PC-9 (cell line): ENCODE results near the gene CSNK2A2. TPM values are rescaled to one million over a fixed set of nuclear protein-coding genes. Genes with fewer than 3 reads are reported as not detected.

Experiments used
- BruUV-seq: library from RNA; stranded (reverse); fragments of 400-500 nt; replicated peaks from 2 replicates; lab custom pipeline; 2021; lab: Mats Ljungman, UMichigan
- CTCF ChIA-PET: fragments of 300-600 bp; sonication (Branson Sonifier 250); formaldehyde crosslinking; loops from one replicate; lab custom pipeline; 2022; ENCODE audit warnings: antibody characterized with exemption; lab: Charles Lee
- POLR2A ChIA-PET: fragments of 300-600 bp; sonication (Branson Sonifier 250); formaldehyde crosslinking; loops from one replicate; lab custom pipeline; 2022; ENCODE audit warnings: antibody characterized with exemption; ENCODE audit not compliant: unreplicated experiment; lab: Charles Lee
- DNase-seq, 2 experiments: peaks; one replicate each; pipeline versions ENCODE4 v3.0.0 to v3.0.0-alpha.2; 2015 to 2022; ENCODE audit warnings: mixed read lengths in 1 of 2
- H2AFZ ChIP-seq: fragments of 200-600 bp; sonication (generic); 2 replicates; pipeline ENCODE4 v1.8.1; 2017; ENCODE audit warnings: antibody characterized with exemption
- H3F3A ChIP-seq: fragments of 200-600 bp; sonication (generic); 2 replicates; pipeline ENCODE4 v1.8.1; 2017; ENCODE audit warnings: antibody characterized with exemption, mild to moderate bottlenecking, low read depth; ENCODE audit not compliant: insufficient read depth
- H3K27ac ChIP-seq: fragments of 200-600 bp; sonication (generic); 2 replicates; pipeline ENCODE4 v1.6.1; 2016; ENCODE audit warnings: mixed run types
- H3K27me3 ChIP-seq: fragments of 200-600 bp; sonication (generic); 2 replicates; pipeline ENCODE4 v1.6.1; 2016; ENCODE audit warnings: low read depth, mixed run types; ENCODE audit not compliant: insufficient read depth
- H3K36me3 ChIP-seq: fragments of 200-600 bp; sonication (generic); 2 replicates; pipeline ENCODE4 v1.6.1; 2016; ENCODE audit warnings: low read depth, mixed run types
- H3K4me1 ChIP-seq: fragments of 200-600 bp; sonication (generic); replicated peaks from 2 replicates; pipeline ENCODE4 v1.6.1; 2016; ENCODE audit warnings: mixed run types; ENCODE audit not compliant: insufficient read depth
- H3K4me2 ChIP-seq: fragments of 200-600 bp; sonication (generic); 2 replicates; pipeline ENCODE4 v1.6.1; 2017; ENCODE audit warnings: mixed run types
- H3K4me3 ChIP-seq: fragments of 200-600 bp; sonication (generic); 2 replicates; pipeline ENCODE4 v1.6.1; 2016; ENCODE audit warnings: mixed run types
- H3K79me2 ChIP-seq: fragments of 200-600 bp; sonication (generic); 2 replicates; pipeline ENCODE4 v1.6.1; 2017; ENCODE audit warnings: low read depth, mixed run types
- H3K9me2 ChIP-seq: fragments of 200-600 bp; sonication (generic); 2 replicates; pipeline ENCODE4 v1.8.1; 2017; ENCODE audit warnings: mild to moderate bottlenecking; ENCODE audit not compliant: insufficient read depth
- H3K9me3 ChIP-seq: fragments of 200-600 bp; sonication (generic); 2 replicates; pipeline ENCODE4 v1.8.1; 2016; ENCODE audit warnings: low read depth; ENCODE audit not compliant: insufficient read depth
- H4K20me1 ChIP-seq: fragments of 200-600 bp; sonication (generic); 2 replicates; pipeline ENCODE4 v1.8.1; 2017; ENCODE audit not compliant: insufficient read depth
- EZH2 ChIP-seq: fragments of 200-600 bp; sonication (generic); IDR thresholded peaks from 2 replicates; pipeline ENCODE4 v1.8.0; 2017; ENCODE audit warnings: antibody characterized with exemption, low read depth
- intact Hi-C: fragments of 100-400 bp; cut with micrococcal nuclease; formaldehyde crosslinking; loops from one replicate; pipeline ENCODE4 v1.10.0; 2022; ENCODE audit not compliant: unreplicated experiment
- total RNA-seq: library from RNA; stranded (reverse); gene quantifications from 2 replicates; pipeline ENCODE4 v1.2.3, GENCODE V29; 2021
- TF ChIP-seq, protein P1 (sequence below): fragments of 200-600 bp; sonication (generic); conservative IDR thresholded peaks from 2 replicates; pipeline ENCODE4 v1.6.1; 2017; ENCODE audit warnings: mixed run types, antibody characterized with exemption, mild to moderate bottlenecking, moderate library complexity

The CSNK2A2 gene
- total RNA-seq, 1 experiment from 2014 or later, result 100 TPM

DNA sequence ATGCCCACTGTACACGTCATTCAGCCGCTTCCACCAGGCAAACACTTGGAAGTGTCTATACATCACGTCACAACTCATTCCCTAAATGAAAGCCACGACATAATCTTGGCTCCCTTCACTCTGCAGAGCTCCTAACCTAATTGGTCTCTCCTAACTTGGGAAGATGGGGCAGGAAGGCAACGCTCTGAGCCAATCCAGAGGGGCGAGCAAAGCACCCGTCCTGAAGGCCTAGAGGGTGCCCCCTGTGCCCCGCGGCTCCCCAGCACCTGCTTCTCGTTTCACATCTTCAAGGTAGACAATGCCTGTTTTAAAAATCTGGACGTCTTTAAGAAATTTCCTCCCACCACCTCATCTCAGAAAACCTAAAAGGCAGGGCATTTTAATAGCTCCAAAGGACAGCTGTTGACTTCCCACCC lies 1.0 kb downstream of the CSNK2A2 start:
- Histone ChIP-seq H3K4me2 (peak overlapping the region; percentile 95), H3K27ac (no peak overlapping the region), H3K9me2 (no peaks in the 10 kb centered on the region), H4K20me1 (peaks cover 28% of the 10 kb centered on the region), H3K36me3 (peaks cover 41% of the 10 kb centered on the region), H3K4me1 (peaks cover 26% of the 10 kb centered on the region), H3K27me3 (no peaks in the 10 kb centered on the region), H2AFZ (peak overlapping the region; percentile 70), H3K79me2 (peaks cover 50% of the 10 kb centered on the region), H3K4me3 (peak overlapping the region; percentile 80), H3K9me3 (no peaks in the 10 kb centered on the region), H3F3A (peaks cover 4% of the 10 kb centered on the region; the same call in 1 of the 2 replicates)
- no peak for TF ChIP-seq EZH2
- DNase-seq, result no peak
- intact Hi-C loops, result loop anchor here (10.0 kb wide), 2 partner anchors 108 to 172 kb away; partner anchors contain the start of gene MMP15
- ChIA-PET POLR2A (no interaction called here), CTCF (interaction anchor here (0.6 to 1.1 kb wide), 3 partner anchors 53 to 139 kb away, joined by 3 to 5 read pairs (median 3); a partner anchor contains a TSS)
- TSS peak; percentile 49 for BruUV-seq

DNA sequence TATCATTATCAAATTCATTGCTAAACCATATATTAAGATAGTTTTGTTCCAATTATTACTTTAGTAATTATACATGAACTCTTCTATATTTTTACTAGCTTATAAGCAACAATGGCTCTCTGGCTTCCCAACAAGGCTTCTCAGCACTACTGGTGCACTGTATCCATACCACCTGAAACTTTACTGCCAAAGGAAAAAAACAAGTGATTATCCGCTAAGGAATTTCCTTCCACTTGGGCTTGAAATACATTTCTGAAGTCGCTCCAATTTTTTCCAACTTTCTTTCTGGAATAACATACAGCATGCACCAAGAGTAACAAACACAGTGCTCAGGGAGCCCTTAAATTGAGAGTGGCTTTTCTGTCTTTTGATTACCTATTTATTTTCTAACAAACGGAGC lies 2.1 kb downstream of the CSNK2A2 start:
- TF ChIP-seq, protein P1, sequence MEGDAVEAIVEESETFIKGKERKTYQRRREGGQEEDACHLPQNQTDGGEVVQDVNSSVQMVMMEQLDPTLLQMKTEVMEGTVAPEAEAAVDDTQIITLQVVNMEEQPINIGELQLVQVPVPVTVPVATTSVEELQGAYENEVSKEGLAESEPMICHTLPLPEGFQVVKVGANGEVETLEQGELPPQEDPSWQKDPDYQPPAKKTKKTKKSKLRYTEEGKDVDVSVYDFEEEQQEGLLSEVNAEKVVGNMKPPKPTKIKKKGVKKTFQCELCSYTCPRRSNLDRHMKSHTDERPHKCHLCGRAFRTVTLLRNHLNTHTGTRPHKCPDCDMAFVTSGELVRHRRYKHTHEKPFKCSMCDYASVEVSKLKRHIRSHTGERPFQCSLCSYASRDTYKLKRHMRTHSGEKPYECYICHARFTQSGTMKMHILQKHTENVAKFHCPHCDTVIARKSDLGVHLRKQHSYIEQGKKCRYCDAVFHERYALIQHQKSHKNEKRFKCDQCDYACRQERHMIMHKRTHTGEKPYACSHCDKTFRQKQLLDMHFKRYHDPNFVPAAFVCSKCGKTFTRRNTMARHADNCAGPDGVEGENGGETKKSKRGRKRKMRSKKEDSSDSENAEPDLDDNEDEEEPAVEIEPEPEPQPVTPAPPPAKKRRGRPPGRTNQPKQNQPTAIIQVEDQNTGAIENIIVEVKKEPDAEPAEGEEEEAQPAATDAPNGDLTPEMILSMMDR, result no peak
- TF ChIP-seq EZH2, result no peak
- no peaks in the 10 kb centered on the region for H3K9me2 ChIP-seq
- H3K79me2 ChIP-seq, result peaks cover 54% of the 10 kb centered on the region
- H3K4me3 ChIP-seq, result no peak overlapping the region
- peaks cover 50% of the 10 kb centered on the region for H3K36me3 ChIP-seq
- peak overlapping the region; percentile 8; the same call in 1 of the 2 replicates for H3K4me2 ChIP-seq
- ChIA-PET POLR2A (no interaction called here), CTCF (no interaction called here)
- peaks cover 17% of the 10 kb centered on the region; the same call in 1 of the 2 replicates for H3K4me1 ChIP-seq
- no peak for DNase-seq
- H4K20me1 ChIP-seq, result peaks cover 31% of the 10 kb centered on the region
- no TSS peak for BruUV-seq
- no peak overlapping the region for H3K27ac ChIP-seq
- intact Hi-C loops, result loop anchor here (10.0 kb wide), 2 partner anchors 109 to 171 kb away; partner anchors contain the start of gene MMP15
- H2AFZ ChIP-seq, result no peak overlapping the region
- H3F3A ChIP-seq, result peaks cover 4% of the 10 kb centered on the region; the same call in 1 of the 2 replicates
- no peaks in the 10 kb centered on the region for H3K27me3 ChIP-seq
- H3K9me3 ChIP-seq, result no peaks in the 10 kb centered on the region

DNA sequence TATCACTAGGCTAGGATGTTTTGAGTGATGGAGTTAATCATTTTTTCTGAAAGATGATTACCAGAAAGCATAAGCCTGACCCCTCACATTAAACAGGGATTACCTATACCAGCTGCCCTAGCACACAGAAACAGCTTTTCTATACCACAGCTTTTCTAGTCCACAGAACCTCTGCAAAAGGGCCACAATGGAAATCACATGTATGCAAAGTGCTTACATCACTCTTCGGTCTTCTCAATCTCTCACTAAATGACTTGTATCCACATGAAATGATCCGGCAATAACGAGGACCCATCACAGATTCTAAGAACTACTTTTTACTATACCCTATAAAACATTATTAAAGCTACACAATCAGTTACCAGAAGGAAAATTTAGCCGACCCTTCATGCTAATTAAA lies 2.6 kb downstream of the CSNK2A2 start:
- POLR2A ChIA-PET, result no interaction called here
- Histone ChIP-seq H2AFZ (no peak overlapping the region), H3K27me3 (no peaks in the 10 kb centered on the region), H3K36me3 (peaks cover 54% of the 10 kb centered on the region), H3K27ac (no peak overlapping the region), H3K79me2 (peaks cover 54% of the 10 kb centered on the region), H3K9me3 (no peaks in the 10 kb centered on the region), H3K9me2 (no peaks in the 10 kb centered on the region), H4K20me1 (peaks cover 35% of the 10 kb centered on the region), H3K4me2 (0 out of 2 replicates have a peak overlapping the region, but pooled peaks have one; percentile 8), H3F3A (peaks cover 4% of the 10 kb centered on the region; the same call in 1 of the 2 replicates), H3K4me1 (peaks cover 17% of the 10 kb centered on the region; the same call in 1 of the 2 replicates), H3K4me3 (no peak overlapping the region)
- no peak for DNase-seq
- intact Hi-C loops, result loop anchor here (10.0 kb wide), 2 partner anchors 109 to 171 kb away; partner anchors contain the start of gene MMP15
- BruUV-seq, result no TSS peak
- TF ChIP-seq EZH2, result no peak
- TF ChIP-seq, protein P1, result no peak
- CTCF ChIA-PET, result interaction anchor here (0.7 kb wide), 1 partner anchor 53 kb away, joined by 4 read pairs; no protein-coding TSS in a partner anchor
